Fibroblast of the conjunctiva (primary cell): ENCODE data around the gene IL17RB.

Experiments
- DNase-seq: peaks from one replicate; pipeline ENCODE4 v3.0.0-alpha.2; 2010; ENCODE audit warnings: low read depth

The IL17RB gene

DNA sequence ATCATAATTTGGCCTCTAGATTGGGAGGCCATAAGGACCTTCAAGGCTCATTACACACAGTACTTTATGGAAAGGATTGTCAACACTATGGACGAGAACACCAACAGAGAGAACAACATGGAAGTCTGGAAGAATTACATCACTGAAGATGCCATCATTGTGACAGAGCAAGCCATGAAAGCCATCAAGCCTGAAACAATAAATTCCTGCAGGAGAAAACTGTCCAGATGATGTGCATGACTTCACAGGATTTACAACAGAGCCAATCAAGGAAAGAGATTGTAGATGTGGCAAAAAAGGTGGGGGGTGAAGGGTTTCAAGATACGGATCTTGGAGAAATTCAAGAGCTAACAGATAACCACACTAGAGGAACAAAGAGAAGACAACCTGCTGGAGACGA lies 15.9 kb downstream of the IL17RB start:
- no peak for DNase-seq

GRCh38 chr3:53863145-53863544 lies 16.8 kb downstream of the IL17RB start:
- no peak for DNase-seq

- DNase-seq, result no peak
Observed at GRCh38 chr3:53865732-53866499, 19.5 kb downstream of the IL17RB start.

- no peak for DNase-seq
Observed at GRCh38 chr3:53880396-53881345, 34.3 kb downstream of the IL17RB start.

DNA sequence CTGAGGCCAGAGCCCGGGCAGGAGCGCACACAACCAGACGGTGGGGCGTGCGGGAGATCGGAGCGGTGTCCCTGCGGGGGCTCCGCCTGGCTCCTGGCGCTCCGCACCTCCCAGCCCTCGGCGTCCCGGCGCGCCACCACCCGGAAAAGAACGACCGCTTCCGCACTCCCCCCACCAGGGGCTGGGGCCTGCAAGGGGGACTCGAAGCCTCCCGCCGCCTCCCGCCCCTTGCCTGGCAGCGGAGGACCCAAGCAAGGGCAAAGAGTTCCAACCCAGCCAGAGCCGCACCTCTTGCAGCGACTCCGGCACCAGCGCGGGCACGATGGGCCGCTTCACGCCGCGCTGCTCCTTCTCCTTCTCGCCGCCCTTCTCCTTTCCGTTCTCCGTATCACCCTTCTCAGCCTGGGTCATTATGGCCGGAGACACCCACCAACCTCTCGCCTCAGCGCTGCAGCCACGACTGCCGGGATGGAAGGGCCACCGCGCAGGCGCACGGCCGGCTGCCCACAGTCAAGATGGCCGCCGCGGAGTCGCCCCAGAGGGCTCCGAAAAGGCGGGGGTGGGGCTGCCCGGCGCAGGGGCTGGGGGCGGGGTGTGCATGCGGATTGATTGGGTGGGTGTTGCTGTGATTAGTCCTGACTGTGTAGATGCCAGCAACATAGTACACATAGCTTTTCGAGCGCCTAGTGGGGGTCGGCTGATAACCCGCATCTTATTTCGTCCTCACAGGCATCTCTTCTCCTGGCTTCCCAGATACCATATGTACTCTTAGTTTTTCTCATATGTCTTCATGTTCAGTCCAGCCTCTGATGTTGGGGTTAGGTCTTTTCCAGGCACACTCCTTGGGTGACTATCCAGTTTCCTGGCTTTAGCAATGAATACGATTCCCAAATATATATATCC lies 35.6 kb downstream of the IL17RB start, which contains the start of gene ACTR8:
Gene ACTR8, minus strand, starts transcription at position 462 of the 903 bp plus-strand sequence. Its CDS starts 51 bp downstream, at position 411.
- peak; percentile 77 for DNase-seq

- DNase-seq, result no peak
Observed at GRCh38 chr3:53883008-53883407, 36.6 kb downstream of the IL17RB start.

GRCh38 chr3:53884623-53885022 lies 38.3 kb downstream of the IL17RB start:
- DNase-seq, result no peak

DNA sequence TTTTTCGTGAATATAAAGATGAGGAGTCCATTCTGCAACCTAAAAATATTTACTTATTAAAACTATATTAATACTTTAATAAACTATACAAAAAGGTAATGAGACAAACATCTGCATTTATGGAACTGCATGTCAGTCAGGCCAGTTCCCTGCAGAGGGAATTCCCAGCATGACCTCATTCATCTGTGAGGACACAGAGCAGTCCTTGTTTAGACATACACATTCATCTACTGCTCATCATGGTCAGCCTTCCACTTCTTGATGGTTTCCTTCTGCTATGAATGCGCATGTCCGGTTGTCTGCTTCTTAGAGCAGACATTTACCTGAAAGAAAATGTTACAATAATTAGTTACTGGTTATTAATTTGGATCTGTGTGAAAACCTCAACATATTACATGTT lies 38.9 kb downstream of the IL17RB start:
- no peak for DNase-seq

DNA sequence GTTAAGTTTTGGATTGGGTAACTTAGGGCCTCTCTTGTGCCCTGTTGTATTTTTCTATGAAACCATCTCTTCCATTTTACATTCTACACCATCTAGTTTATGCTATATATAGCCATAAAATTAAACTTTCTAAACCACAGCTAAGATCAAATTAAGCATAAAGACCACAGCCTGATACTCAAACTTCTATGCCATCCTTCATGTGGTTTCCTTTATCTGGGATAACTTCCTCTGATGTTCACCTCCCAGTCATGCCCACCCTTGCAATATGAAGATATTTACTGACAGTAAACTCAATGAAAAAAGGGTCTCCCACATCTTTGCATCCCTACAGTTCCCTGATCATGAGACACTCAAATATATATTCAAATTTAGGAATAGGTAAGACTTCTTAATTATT lies 41.1 kb downstream of the IL17RB start:
- DNase-seq, result no peak

DNA sequence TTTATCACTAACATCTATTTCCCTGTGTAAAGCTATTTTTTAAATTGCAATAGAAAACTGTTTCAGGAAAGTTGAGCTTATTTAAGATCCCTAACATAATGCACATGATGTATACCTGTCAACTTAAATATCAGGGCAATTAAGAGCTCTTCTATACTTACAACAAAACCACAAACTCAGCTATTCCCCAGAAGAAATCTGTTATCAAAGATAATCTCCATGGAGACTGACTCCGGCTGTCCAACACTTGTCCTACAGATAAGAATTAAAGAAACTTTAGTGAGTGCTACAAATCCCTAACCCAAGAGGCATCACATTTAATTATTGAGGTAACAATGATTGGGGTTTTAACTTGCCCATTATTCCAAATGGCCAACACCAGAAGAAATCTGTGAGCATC lies 41.9 kb downstream of the IL17RB start:
- DNase-seq, result no peak

DNA sequence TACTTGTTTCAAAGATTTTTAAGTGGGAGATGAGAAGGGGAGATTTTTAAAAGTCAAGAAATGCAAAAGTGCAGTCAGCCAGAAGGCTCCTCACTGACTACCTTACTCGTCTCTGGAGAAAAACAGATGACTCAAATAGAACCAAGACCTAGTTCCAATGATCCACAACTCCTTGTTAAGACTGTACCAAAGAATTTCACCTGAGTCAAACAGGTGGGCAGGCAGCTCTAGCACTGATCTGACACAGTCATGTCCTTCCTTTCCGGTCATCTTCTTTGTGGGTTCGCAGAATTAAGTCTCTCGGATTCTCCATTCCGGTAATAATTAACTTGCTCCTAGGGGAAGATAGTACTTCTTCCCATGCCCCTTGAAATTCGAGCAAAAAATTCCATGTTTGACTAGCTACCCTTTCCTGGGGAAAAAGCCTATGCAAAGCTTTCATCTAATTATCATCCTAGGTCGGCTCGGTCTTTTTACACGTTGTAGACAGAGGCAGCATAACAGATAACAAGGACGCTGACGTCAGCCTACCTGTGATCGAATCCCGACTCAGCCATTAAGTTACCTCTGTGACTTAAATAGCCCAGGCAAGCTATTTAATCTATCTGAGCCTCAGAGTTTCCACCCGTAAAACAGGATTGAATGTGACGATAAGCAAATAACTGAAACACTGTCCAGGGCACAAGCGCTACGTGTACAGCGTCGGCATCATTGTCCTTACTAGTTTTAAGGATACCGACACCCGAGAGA lies 44.5 kb downstream of the IL17RB start:
- DNase-seq, result no peak

- DNase-seq, result peak; percentile 98
Observed at GRCh38 chr3:53891497-53892285, 45.3 kb downstream of the IL17RB start, which contains the start of gene SELENOK. SELENOK (minus strand) TSS chr3:53891859.

- DNase-seq, result no peak
Observed at GRCh38 chr3:53892286-53892637, 45.9 kb downstream of the IL17RB start.

- no peak for DNase-seq
Observed at GRCh38 chr3:53899750-53900149, 53.4 kb downstream of the IL17RB start.

GRCh38 chr3:53900666-53901331 lies 54.4 kb downstream of the IL17RB start:
- DNase-seq, result no peak

- DNase-seq, result no peak
Observed at GRCh38 chr3:53902067-53902466, 55.7 kb downstream of the IL17RB start.

GRCh38 chr3:53902711-53903110 lies 56.3 kb downstream of the IL17RB start:
- DNase-seq, result no peak

DNA sequence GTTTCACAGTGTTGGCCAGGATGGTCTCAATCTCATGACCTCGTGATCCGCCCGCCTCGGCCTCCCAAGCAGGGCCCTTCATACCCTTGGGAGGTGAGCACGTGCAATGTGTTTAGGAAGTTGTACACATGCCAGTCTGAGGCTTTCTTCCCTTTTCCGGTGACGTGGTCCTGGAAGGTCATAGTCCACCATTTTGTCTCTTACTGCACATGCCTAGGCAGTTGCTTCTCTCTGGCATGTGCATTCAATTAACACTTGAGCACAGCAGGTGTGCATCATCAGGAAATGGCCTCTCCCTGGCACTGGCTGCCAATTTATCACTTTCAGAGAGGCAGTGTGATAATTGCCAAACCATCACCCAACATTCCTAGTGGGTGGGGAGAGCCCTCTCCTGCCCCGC lies 67.0 kb downstream of the IL17RB start:
- no peak for DNase-seq
